ENCODE results near the gene COL13A1.

The COL13A1 gene

DNA sequence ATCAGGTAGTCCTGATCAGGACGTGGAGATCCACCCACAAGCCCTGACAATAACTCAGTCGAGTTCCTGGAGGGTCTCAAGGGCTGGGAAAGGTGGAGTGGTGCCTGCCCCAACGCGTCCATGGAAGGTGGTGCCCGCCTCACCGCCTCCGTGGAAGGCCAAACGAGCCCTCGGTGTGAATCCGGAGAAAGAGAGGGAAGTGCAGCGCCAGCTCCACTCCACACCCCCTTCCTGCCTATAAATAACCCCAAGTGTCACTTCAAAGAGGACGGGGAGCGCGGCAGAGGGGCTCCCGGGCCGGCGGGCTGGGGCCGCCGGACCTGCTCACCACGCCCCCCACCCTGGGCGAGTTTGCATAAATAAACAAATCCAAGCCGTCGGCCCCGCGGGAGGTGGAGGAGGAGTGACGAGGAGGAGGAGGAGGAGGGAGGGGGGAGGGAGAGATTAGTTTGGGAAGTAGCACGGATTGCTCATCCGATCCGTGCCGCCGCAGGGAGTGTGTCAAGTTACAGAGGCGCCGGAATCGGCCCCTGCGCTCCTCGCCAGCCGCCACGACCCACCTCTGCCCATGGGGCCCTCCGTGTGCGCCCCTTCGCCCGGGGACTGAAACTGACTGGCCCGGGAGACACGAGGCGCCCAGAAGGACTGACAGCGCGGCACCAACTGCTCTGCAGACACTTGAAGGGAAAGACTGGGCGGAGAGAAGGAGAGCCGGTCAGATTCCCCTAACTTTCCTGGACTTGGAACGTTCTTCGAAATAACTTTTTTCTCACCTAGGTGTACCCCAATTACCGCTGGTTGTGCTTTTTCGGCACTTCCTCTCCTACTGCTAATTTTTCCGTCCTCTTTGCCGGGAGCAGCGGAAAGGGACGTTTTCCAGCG, at the start of gene COL13A1:
COL13A1 (plus strand) TSS at position 473 of the 882 bp plus-strand sequence. CDS start 518 bp downstream, outside the sequence.
- peak; percentile 83 for DNase-seq (ENCODE audit: low spot score)

DNA sequence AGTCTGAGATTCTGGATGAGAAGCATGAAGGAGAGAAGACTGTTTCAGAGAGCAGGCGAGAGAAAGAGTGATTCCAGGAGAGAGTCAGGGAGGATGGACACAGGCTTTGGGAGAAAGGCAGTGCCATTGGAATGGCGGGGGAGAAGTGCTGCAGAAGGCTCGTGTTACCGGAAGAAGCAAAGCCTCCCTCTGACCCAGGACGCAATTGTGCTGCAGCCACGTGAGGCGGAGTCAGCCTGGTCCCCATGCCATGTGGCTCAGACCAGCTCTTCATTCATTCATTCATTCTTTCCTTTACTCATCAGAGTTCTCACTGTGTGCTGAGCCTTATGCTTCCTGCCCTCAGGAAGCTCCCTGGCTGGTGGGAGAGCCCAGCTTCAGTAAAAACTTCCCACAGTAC, 49.2 kb upstream of the COL13A1 start:
- no peak for DNase-seq (ENCODE audit: low spot score)

DNA sequence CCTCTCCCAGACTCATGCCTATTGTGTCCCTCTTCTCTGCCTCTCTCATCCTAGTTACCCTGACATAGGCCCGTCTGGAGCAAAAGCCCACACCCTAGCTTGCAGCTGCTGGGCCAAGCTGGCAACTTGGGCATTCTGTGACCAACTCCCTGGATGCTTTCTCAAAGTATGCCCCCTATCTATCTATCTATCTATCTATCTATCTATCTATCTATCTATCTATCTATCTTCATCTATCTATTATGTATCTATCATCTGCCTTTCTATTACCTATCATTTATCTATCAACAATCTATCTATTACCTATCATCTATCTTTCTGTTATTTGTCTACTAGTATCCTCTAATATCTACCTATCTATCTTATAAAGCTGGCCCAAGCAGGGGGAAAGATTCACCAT, 45.4 kb upstream of the COL13A1 start:
- DNase-seq (ENCODE audit: low spot score): no peak

DNA sequence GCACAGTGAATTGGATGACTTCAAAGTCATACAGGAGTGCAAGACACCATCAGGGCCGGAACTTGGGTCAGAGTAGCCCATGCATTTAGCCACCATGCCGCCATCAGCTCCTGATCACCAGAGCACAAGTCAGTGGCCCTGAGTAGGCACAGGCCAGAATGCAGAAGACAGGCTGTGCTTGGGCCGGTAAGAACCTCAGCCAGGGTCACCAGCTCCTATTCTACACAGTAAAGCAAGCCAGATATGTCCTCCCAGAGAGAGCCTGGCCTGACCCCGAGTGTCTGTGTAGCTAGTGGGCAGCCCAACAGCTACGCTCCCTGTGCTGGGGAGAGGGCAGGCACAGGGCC, 44.5 kb upstream of the COL13A1 start:
- DNase-seq (ENCODE audit: low spot score): no peak

DNA sequence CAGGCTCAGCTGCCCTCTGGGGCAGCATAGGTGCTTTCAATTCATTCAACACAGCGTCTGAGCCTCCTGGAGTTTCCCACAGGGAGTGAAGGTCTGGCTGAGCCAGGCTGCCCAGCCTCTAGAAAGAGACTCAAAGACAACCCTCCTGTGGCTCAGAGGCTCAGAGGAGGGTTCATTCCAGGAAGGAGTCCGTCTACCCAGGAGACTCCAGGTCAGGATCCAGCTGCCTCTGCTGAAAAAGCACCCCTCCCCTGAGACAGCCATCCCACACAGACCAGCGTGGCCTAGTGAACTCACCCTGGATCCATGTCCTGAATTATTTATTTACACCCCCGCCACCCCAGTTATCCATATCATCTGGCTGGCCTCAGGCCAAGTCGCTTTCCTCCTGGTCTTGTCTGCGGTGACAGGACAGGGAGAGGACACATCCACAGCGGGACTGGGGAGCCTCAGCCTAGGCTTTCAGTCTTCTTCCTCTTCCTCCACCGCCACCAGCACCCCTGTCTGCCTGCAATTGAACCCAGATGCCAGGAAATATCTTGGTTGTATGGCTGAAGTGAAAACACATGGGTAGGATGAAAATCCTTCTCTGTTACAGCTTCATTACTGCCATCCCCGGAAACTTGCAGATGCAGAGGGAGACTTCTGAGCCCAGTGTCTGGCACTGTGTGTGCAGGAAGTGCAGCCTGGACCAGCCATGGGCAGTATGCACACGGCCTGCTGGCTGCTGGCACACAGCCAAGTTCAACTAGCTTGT, 44.0 kb upstream of the COL13A1 start:
- peak; percentile 41 for DNase-seq (ENCODE audit: low spot score)

DNA sequence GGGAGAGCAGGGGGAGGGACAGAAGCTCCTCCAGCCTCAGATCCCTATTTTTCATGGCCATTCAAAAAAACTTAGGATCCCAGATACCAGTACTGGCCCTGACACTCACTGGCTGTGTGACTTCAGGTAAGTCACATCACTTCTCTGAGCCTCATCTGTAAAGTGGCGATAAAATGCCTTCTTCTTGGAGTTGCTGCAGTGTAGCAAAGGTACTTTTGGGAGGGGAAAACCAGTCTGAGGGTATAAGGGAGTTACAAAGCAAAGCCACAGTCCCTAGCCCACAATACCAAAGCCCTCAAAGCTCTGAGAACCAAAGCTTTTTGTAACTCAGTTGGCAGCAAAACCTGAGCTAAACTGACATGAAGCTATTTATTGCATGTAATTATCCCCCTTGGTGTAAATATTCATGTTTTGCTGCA, 43.4 kb upstream of the COL13A1 start:
- DNase-seq (ENCODE audit: low spot score): no peak

DNA sequence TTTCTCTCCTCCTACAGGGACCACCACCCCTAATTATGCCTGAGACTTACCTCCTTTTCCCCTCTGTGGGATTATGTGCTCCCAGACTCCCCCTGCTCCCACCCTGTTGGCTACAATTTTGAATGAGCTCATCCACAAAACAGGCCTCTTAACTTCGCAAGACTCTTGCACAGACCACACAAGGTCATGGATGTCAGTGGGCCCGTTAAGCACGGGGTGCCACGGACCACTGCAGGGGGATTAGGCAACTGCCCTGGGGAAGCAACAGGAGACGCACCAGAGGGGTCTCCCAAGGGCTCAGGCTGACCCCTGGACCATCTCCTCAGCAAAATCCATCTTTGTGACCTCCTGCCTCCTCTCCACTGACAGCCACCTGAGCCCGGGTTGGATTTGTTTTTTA, 42.1 kb upstream of the COL13A1 start:
- no peak for DNase-seq (ENCODE audit: low spot score)

DNA sequence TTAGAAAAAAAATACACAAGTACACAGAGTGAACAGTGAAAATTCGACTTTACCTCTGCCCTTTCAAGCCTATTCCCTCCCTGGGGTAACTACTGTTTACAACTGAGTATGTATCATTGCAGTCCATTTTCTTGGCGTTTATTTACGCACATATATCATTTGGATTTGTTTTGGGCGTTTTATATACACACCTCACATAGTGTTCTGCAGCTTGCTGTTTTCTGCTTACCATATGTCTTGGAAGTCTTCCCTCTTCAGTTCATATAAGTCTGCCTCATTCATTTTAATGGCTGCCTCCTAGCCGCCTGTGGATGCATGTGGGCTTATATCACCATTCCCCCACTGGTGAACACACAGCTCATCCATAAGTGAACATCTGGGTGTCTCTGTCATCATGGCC, 41.6 kb upstream of the COL13A1 start:
- no peak for DNase-seq (ENCODE audit: low spot score)

DNA sequence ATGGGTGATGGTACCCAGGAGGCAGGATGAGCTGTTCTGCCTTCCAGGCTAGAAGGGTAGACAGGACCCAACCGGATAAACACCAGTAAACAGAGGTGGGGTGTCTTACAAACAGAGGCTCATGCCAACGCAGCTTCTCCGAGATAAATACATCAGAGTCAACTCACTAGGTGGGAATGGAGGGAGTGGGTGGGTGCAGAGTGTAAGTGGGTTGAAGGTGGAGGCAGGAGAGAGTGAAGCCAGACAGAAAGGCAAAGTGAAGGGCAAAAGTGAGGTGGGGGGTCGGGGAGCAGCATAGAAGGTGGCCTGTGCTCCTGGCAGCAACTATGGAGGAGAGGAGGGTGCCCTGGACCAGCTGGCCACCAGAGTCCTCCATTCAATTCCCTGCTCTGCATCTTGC, 40.4 kb upstream of the COL13A1 start:
- DNase-seq (ENCODE audit: low spot score): no peak

DNA sequence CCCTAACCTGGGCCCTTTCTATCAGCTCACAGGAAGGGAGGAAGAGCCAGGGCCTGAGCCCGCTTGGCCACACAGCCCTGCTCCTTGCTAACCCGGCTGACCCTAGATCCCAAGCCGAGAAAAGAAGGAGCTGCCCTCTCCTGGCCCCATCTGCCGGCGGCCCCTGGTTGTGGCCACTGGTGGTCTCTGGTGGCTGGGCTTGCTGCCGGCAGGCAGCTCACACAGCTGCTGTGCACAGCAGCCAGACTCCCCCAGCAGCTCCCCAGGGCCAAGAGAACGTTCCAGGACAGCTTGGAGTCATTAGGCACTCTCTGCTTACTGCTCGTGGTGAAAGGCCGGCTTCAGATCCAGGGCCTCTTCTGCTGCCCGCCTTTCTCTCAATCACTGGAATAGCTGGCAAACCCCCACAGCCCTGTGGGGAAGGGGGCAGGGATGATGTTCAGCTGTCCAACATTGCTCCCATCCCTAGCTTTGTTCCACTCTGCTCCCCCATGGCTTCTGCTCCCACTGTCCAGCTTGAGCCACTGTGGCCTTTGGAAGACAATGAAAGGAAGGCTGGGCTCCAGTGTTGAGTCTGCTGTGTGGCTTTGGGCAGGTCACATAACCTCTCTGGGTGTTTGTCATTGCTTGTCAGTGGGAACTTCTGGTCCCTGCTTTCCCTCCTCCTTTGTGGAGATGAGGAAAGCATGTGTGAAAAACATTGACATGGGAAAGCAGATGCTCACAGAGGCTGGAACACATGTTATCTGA, 35.4 kb upstream of the COL13A1 start:
- no peak for DNase-seq (ENCODE audit: low spot score)

DNA sequence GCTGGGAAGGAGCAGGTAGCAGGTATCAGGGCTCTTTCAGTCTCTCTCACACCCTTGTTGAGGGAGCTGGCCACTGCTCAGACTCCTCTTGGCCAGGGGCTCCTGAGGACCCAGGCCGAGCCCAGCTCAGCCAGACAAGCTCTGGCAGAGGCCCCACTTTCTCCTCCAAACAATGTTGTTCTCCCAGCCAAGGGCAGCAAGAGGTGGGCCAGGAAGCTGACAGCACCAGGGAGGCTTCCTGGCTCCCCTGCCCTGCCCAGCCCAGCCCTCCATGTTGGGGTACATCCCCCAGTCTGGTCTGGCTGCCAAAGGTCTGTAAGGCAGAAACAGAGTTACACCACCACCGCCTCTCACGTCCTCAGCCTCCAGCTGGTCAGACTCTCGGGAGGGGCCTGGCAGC, 33.9 kb upstream of the COL13A1 start:
- DNase-seq (ENCODE audit: low spot score): no peak

DNA sequence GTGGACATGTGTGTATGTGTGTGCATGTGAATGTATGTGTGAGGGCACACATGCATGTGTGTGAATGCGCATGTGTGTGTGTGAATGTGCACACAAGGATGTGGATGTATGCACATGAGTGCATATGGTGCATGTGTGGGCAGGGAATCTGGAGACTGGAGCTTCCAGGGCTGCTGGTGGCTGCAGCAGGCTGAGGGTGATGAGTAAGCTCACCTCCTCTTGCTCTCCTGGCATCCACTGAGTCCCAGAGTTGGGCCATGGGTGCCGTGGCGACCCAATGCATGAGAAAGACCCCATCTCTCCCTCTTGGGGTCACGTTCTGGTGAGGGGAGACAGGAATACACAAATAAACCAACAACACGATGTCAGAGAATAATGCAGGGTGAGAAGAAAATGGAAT, 33.3 kb upstream of the COL13A1 start:
- no peak for DNase-seq (ENCODE audit: low spot score)

DNA sequence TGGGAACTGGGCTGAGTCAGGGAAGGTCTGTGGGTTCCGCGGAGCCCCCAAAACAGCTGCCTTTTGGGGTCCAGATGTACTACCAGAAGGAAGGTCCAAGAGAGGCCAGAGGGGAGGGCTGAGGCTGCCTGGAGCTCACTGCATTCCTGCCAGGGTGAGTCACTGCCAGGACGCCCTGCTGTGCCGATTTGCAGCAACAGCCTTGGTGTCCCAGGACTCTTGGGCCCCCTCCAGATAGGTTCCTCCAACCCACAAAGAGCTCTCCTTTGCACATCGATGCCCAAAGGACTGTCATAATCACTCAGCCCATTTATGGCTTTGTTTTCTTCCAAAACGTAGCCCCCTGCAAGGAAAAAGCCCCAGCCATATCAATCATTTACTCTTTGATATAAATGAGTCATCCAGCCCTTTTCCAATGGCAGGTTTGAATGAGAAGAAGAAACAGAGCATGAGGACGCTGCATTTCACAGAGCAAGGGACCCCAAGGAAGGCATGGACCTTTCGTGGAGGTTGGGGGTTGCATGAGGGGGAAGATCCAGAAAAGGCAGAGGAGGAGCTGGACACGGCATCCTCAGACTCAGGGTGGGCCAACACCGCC, 32.2 kb upstream of the COL13A1 start:
- peak; percentile 91 for DNase-seq (ENCODE audit: low spot score)

DNA sequence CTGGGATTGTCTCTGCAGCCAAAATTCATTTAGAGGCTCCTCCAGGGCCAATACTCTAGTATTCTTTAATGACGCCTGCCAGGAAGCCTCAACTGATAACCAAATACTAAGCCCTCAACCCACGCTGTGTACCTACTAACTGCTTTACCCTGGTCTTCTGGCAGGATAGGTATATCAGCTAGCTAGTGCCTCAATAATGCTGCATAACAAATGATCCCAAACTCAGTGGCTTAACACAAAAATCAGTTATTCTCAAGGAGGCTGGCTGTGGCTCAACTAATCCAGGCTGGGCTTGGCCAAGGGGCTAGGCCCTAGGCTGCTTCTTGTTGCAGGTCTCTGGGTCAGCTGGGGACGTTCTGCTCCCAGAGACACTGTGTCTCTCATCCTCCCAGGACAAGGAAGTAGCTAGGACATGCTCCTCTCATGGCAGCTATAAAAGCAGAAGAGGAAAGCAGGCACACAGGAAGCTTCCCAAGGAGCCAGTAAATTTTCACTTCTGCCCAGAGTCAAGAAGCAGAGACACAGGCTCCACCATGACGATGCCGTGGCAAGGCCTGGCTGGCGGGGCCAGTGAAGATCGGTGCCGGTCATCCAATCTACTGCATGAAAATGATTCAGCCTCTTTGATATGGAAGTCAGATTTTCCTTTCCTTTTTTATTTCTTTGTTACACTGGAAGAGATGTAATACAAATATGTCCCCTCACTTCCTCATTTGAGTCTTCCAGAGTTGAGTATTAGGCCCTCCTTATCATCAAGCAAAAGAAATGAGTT, 28.6 kb upstream of the COL13A1 start:
- DNase-seq (ENCODE audit: low spot score): no peak

DNA sequence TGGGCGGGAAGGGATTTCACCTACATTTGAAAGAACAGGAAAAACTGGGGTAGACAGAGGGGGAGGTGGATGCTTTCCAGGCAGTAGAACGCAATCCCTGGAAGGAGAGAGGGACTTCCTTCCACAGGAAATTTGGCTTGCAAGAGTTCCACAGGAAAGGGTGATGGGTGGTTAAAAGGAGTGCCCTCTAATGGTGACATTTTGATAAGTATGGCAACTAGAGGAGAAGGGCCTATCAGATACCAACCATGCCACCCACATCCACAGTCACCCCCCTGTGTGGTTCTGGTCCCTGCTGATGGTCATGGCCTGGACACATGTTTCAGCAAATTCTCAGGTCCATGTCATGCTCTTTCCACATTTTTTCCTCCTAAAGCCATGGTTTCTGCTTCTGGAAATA, 27.1 kb upstream of the COL13A1 start:
- DNase-seq (ENCODE audit: low spot score): no peak

DNA sequence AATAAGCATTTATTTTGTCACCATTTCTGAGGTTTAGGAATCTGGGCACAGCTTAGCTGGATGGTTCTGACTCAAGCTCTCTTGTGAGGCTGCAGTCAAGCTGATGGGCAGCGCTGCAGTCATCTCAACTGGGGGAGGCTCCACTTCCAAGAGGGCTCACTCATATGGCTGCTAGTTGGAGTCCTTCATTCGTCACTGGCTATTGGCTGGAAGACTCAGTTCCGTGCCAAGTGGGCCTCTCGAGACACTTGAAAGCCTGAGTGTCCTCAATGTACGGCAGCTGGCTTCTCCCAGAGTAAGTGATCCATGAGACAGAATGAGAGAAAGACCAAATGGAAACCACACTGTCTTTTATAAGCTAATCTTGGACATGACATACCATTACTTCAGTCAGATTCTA, 21.6 kb upstream of the COL13A1 start:
- DNase-seq (ENCODE audit: low spot score): no peak

DNA sequence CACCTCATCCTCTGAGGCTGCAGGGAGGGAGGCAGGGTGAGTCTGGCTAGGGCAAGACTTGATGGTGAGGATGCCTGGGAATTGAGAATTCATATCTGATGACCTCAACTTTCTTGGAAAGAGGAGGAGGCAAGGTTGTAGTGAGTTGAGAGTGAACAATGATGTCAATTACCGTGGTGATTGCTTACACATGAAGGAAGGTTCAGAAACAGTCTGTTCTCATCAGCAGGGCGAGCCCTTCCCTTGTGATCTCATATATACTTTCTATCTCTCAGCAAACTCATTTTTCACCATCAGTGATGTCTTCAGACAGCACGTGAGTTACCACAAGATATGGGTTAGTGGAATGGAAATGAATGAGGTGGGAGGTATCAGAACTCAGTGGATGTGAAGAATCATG, 20.1 kb upstream of the COL13A1 start:
- no peak for DNase-seq (ENCODE audit: low spot score)

DNA sequence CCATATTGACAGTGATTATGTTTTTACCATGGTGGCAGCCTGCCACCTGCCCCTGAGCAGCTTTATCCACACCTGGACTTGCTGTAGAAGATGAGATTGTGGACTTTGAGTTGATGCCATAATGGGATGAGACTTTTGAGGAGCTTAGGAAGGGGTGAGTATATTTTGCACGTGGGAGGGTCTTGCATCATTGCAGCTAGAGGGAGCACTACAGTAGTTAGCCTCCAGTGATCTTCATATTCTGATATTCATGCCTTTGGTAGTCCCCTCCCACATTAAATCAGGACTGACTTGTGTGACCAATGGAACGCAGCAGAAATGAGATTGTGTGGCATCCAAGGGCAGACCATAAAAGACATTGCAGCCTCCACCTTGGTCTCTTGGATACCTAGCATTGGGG, 18.2 kb upstream of the COL13A1 start:
- no peak for DNase-seq (ENCODE audit: low spot score)

DNA sequence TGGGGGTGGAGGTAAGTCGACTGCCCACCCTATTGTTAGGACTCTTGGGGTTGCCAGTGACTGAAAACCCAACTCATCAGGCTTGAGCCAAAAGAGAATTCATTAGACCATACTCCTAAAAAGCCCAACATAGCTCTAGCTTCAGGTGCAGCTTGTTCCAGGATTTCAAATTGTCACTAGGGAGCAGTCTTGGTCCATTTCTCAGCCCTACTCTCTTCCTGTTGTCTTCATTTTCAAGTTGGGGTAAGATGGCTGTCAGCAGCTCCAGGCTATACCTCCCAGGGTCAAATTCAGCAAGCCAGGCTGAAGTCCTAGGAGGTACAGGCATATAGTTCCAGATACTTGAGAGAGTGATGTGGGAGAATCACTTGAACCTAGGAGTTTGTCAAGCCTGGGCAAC, 14.9 kb upstream of the COL13A1 start:
- DNase-seq (ENCODE audit: low spot score): peak; percentile 56

DNA sequence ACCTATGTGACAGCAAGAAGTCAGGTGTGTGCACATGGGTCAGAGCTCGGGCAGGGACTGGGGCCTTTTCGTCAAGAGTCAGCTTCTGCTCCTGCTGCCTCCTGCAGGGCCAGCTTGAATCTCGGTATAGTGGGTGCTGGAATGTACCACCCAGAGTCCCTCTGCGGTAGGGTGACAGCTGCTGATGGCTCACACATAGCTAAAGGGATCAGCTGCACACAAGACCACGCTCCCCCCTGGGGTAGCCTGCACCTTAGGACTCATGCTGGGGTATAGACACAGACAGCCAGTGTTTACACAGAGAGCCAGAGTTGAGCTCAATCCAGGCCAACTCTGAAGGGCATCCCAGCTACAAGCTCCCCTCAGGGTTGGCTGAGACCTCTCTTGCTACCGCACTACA, 14.0 kb upstream of the COL13A1 start:
- DNase-seq (ENCODE audit: low spot score): no peak

DNA sequence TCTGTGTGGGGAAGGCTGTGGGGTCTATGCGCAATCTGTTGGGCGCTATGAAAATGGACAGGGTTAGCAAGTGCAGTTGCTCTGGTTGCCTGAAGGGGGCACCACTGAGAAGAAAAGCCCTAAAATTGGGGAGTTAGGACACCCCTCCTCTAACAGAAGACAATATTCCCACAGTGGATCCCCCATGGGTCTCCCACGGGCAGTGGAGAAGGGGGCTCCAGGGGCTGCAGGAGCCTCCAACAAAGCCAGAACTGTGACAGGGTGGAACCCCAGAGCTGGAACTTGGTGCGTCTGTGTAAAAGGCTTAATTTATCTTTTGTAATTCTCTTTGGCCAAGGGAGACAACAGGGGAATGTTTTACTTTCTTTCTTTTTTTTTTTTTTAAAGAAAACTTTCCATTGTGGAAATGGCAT, 12.5 kb upstream of the COL13A1 start:
- no peak for DNase-seq (ENCODE audit: low spot score)

DNA sequence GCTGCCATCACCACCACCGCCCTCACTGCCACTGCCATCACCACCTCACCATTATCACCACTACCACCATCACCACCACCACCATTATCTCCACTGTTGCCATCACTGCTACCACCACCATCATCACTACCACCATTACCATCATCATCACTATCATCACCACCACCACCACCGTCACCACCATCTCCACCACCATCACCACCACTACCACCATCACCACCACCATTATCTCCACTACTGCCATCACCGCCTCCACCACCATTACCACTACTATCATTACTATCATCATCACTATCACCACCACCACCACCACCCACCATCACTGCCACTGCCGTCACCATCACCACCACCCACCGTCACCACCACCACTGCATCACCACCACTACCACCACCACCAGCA, 9.9 kb upstream of the COL13A1 start:
- DNase-seq (ENCODE audit: low spot score): no peak
